C4-2B (cell line): ENCODE measurements around the gene TDP2.

Source experiments
- CTCF ChIP-seq: fragments of 450-650 bp; conservative IDR thresholded peaks from 2 replicates; pipeline ENCODE4 v1.5.1; 2017; ENCODE audit warnings: mild to moderate bottlenecking
- ZFX ChIP-seq: fragments of 450-650 bp; IDR thresholded peaks from 2 replicates; pipeline ENCODE4 v1.6.1; 2017

GRCh38 chr6:24692848-24693592, 26.3 kb upstream of the TDP2 start:
- TF ChIP-seq CTCF (no peak), ZFX (no peak)
